Natural killer cell (primary cell): Measurements from ENCODE around the gene GCHFR. TPM values are rescaled to one million over a fixed set of nuclear protein-coding genes. Genes with fewer than 3 reads are reported as not detected.

ENCODE experiments used
- ATAC-seq, 3 donors: fragments of 150-1000 bp in 2 of 3; fragments of 200-7000 bp in 1 of 3; cut with Tn5 transposase; 1 replicate in 1 of 3; 2 replicates in 2 of 3; pipeline ENCODE4 v1.10.0; 2021; ENCODE audit warnings: mild to moderate bottlenecking in 2 of 3, moderate library complexity in 2 of 3
- DNase-seq, 2 donors: peaks; one replicate each; pipeline versions ENCODE4 v3.0.0 to v3.0.0-alpha.2; 2013 to 2021; ENCODE audit warnings: mixed read lengths in 1 of 2
- H3K27ac ChIP-seq: one replicate; pipeline ENCODE4 v1.5.1; 2013; ENCODE audit warnings: mild to moderate bottlenecking, low read length
- H3K27me3 ChIP-seq: one replicate; pipeline ENCODE4 v1.6.1; 2013; ENCODE audit warnings: low read length; ENCODE audit not compliant: control insufficient read depth, insufficient read depth
- H3K36me3 ChIP-seq: one replicate; pipeline ENCODE4 v1.6.1; 2013; ENCODE audit warnings: low read length; ENCODE audit not compliant: control insufficient read depth, insufficient read depth
- H3K4me1 ChIP-seq: one replicate; pipeline ENCODE4 v1.6.1; 2013; ENCODE audit warnings: low read length; ENCODE audit not compliant: control insufficient read depth, insufficient read depth
- H3K4me3 ChIP-seq: one replicate; pipeline ENCODE4 v1.5.1; 2013; ENCODE audit warnings: low read length
- H3K9me3 ChIP-seq: one replicate; pipeline ENCODE4 v1.6.1; 2013; ENCODE audit warnings: low read length; ENCODE audit not compliant: control insufficient read depth, insufficient read depth
- H3K27ac Mint-ChIP-seq, 2 donors: one replicate each; pipeline ENCODE4 v1.8.0; 2022; ENCODE audit warnings: mild to moderate bottlenecking in 2 of 2, mixed read lengths in 2 of 2, moderate library complexity in 1 of 2
- H3K27me3 Mint-ChIP-seq, 2 donors: one replicate each; pipeline ENCODE4 v1.8.0; 2022; ENCODE audit warnings: low read depth in 2 of 2, mixed read lengths in 2 of 2
- H3K36me3 Mint-ChIP-seq: one replicate; pipeline ENCODE4 v1.8.0; 2022; ENCODE audit warnings: mixed read lengths
- H3K4me1 Mint-ChIP-seq, 2 donors: one replicate each; pipeline ENCODE4 v1.8.0; 2022; ENCODE audit warnings: mixed read lengths in 2 of 2
- H3K4me3 Mint-ChIP-seq: one replicate; pipeline ENCODE4 v1.8.0; 2022; ENCODE audit warnings: mild to moderate bottlenecking, moderate library complexity, mixed read lengths
- H3K9me3 Mint-ChIP-seq, 2 donors: one replicate each; pipeline ENCODE4 v1.8.0; 2022; ENCODE audit warnings: mixed read lengths in 2 of 2
- WGBS: methylation state at CpG from one replicate; pipeline ENCODE4 v1.1.7; 2013; ENCODE audit warnings: missing lambda C conversion rate; ENCODE audit not compliant: insufficient coverage; 5-methylcytosine and 5-hydroxymethylcytosine counted together
- intact Hi-C: fragments of 100-400 bp; cut with micrococcal nuclease; formaldehyde crosslinking; loops from one replicate; pipeline ENCODE4 v1.14.2; 2022
- total RNA-seq, 4 donors: library from RNA; stranded (reverse); fragments of 120-200 nt in 1 of 4; gene quantifications; one replicate each; pipeline versions ENCODE4 v1.2.3 to v1.2.4, GENCODE V29; 2013 to 2022
- TF ChIP-seq, protein P1 (sequence below): fragments of 200-600 bp; IDR thresholded peaks from one replicate; pipeline ENCODE4 v1.8.0; 2022; ENCODE audit warnings: antibody characterized with exemption

The GCHFR gene
- total RNA-seq, 3 donors from 2014 or later (not counting 1 experiment from before 2014, with no cell fraction given) = 17.5 to 25.9 (median 25.9) TPM

DNA sequence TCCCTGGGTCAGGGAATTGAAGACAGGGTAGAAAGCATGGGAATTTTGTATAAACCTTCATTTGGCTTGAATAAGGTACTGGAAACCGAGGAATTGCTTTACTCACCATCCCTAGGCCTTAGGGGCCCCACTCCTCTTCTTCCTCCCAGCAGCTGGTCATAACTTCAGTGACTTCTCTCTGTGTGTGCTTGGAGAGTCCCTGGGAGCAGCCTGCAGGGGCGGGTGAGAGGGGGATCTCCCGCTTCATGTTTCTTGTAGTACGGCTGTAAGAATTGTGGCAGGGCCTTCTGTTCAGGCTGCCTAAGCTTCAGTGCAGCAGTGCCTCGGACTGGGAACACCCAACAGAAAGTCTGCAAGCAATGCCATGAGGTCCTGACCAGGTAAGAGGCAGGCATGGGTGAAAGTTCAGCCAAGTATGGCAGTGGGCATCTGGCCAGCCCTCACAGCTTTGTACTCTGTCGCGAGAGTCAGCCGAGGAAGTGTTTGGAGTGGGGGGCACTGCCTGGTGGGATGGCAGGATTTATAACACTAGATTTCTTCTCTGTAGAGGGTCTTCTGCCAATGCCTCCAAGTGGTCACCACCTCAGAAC lies 45.1 kb downstream of the GCHFR start:
- H3K27ac ChIP-seq = no peak overlapping the region
- H3K9me3 Mint-ChIP-seq = no peaks in the 10 kb centered on the region
- intact Hi-C loops = no loop called here
- H3K9me3 ChIP-seq = no peaks in the 10 kb centered on the region
- 93% methylated on average over 8 of the region's 8 CpGs for WGBS
- no peaks in the 10 kb centered on the region for H3K27me3 ChIP-seq
- ATAC-seq (no peak), DNase-seq (no peak)
- peaks cover 19 to 21% of the 10 kb centered on the region in 2 donors for H3K4me1 Mint-ChIP-seq
- no peaks in the 10 kb centered on the region for H3K27me3 Mint-ChIP-seq
- peaks cover 20% of the 10 kb centered on the region for H3K4me1 ChIP-seq
- no peak overlapping the region for H3K4me3 ChIP-seq
- no peak overlapping the region for H3K27ac Mint-ChIP-seq
- no peaks in the 10 kb centered on the region for H3K36me3 Mint-ChIP-seq
- peak overlapping the region; percentile 100 for H3K4me3 Mint-ChIP-seq
- TF ChIP-seq, protein P1, sequence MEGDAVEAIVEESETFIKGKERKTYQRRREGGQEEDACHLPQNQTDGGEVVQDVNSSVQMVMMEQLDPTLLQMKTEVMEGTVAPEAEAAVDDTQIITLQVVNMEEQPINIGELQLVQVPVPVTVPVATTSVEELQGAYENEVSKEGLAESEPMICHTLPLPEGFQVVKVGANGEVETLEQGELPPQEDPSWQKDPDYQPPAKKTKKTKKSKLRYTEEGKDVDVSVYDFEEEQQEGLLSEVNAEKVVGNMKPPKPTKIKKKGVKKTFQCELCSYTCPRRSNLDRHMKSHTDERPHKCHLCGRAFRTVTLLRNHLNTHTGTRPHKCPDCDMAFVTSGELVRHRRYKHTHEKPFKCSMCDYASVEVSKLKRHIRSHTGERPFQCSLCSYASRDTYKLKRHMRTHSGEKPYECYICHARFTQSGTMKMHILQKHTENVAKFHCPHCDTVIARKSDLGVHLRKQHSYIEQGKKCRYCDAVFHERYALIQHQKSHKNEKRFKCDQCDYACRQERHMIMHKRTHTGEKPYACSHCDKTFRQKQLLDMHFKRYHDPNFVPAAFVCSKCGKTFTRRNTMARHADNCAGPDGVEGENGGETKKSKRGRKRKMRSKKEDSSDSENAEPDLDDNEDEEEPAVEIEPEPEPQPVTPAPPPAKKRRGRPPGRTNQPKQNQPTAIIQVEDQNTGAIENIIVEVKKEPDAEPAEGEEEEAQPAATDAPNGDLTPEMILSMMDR = no peak
- H3K36me3 ChIP-seq = peaks cover 14% of the 10 kb centered on the region

DNA sequence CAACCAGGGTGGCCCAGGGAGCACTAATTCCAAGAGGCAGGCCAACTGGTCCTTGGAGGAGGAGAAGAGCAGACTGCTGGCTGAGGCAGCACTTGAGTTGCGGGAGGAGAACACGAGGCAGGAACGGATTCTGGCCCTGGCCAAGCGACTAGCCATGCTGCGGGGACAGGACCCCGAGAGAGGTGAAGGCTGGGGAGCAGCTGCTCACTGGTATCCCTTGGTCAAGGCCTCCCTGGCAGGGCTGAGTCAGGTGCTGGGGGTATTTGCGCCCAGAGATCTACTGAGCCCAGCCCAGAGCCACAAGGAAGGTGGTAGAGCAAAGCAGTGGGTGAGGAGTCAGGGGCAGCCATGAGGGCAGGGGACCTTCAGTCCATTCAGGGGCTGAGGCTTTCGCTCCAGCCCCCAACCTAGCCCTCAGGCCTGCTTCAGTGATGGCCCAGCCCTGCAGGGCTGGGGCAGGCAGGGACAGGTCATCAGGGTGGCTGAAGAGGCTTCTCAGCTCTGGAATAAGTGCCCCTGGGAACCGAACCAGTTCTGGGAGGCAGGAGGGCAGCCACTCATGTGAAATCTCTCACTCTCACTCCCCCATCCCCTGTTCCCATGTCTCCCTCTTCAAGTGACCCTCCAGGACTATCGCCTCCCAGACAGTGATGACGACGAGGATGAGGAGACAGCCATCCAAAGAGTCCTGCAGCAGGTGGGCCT lies 49.0 kb downstream of the GCHFR start:
- WGBS = 98% methylated on average over 12 of the region's 12 CpGs
- Histone ChIP-seq H3K27me3 (no peaks in the 10 kb centered on the region), H3K4me3 (no peak overlapping the region), H3K9me3 (no peaks in the 10 kb centered on the region), H3K27ac (no peak overlapping the region), H3K4me1 (peaks cover 5% of the 10 kb centered on the region), H3K36me3 (peaks cover 21% of the 10 kb centered on the region)
- H3K36me3 Mint-ChIP-seq = no peaks in the 10 kb centered on the region
- H3K4me3 Mint-ChIP-seq = no peak overlapping the region
- H3K9me3 Mint-ChIP-seq = no peaks in the 10 kb centered on the region
- no peaks in the 10 kb centered on the region for H3K27me3 Mint-ChIP-seq
- no peak overlapping the region for H3K27ac Mint-ChIP-seq
- ATAC-seq (no peak), DNase-seq (no peak)
- TF ChIP-seq, protein P1 = no peak
- intact Hi-C loops = no loop called here
- peaks cover 5% of the 10 kb centered on the region in 2 donors for H3K4me1 Mint-ChIP-seq

DNA sequence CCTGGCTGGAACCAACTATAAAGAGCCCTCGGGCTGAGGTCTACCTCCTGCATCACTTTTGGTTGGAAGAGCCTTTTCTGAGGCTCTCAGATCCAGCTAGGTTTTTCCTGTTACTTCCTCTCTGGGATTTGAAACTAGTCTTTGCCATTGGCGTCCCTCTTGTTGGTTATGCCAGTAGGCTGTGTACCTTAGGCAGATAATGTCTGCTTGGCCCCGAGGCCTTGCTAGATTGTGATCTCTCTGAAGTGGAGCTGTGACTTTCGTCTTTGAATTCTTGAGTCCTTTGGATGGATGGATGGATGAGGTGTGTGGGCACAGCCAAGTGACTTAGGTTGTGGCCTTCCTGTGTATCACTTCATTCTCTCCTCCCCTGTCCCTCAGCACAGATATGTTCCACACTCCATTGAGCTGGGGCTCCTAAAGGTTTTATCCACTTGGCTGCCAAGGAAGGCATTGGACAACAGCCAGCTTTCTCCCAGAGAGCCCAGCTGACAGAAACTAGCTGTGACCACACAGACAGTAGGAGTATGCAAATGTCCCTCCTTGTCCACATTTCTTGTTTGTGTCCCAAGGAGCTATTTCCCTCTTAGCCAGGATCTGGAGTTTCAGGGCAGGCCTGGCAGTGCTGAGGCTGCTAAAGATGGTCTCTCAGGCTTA lies 51.3 kb downstream of the GCHFR start:
- peak overlapping the region in 1 of 2 donors; percentile 10 for H3K27ac Mint-ChIP-seq
- intact Hi-C loops = no loop called here
- TF ChIP-seq, protein P1 = no peak

More for the DNA sequence above, 51.3 kb downstream of the GCHFR start:
- H3K4me1 ChIP-seq = no peaks in the 10 kb centered on the region
- Mint-ChIP-seq H3K36me3 (no peaks in the 10 kb centered on the region), H3K27me3 (no peaks in the 10 kb centered on the region), H3K4me1 (no peaks in the 10 kb centered on the region), H3K9me3 (no peaks in the 10 kb centered on the region), H3K4me3 (no peak overlapping the region)
- peaks cover 21% of the 10 kb centered on the region for H3K36me3 ChIP-seq
- H3K9me3 ChIP-seq = no peaks in the 10 kb centered on the region
- DNase-seq = no peak
- WGBS = 98% methylated on average over 4 of the region's 4 CpGs
- no peak overlapping the region for H3K4me3 ChIP-seq
- ATAC-seq = no peak
- H3K27me3 ChIP-seq = no peaks in the 10 kb centered on the region
- H3K27ac ChIP-seq = no peak overlapping the region

Other genes with a start within 250 kb of the GCHFR start
- gene CCDC32, start 199.0 kb upstream of the GCHFR start, total RNA-seq = 10 to 100 TPM; 34.2 to 43.7 (median 37.4) TPM
- 10 to 100 TPM; 13.7 to 15.2 (median 14.2) TPM for gene RPUSD2, start 194.8 kb upstream of the GCHFR start, total RNA-seq
- gene KNL1, start 169.8 kb upstream of the GCHFR start, total RNA-seq = 1 to 10 TPM; 2.4 to 4.1 (median 3.6) TPM
- gene RAD51, start 68.9 kb upstream of the GCHFR start, total RNA-seq = 1 to 10 TPM; 1.2 to 5.0 (median 4.0) TPM
- gene RMDN3, start 8.8 kb upstream of the GCHFR start, total RNA-seq = 10 to 100 TPM; 52.8 to 82.3 (median 72.0) TPM
- 1 to 10 TPM in 1 of 3 donors, under 1 TPM in 2; 0.64 to 1.4 (median 0.80) TPM for gene C15orf62, start 5.9 kb downstream of the GCHFR start, total RNA-seq
- gene ZFYVE19, start 43.0 kb downstream of the GCHFR start, total RNA-seq = 10 to 100 TPM; 16.4 to 19.7 (median 18.5) TPM
- 10 to 100 TPM; 36.2 to 64.9 (median 50.0) TPM for gene DNAJC17, start 43.4 kb downstream of the GCHFR start, total RNA-seq
- gene PPP1R14D, start 64.6 kb downstream of the GCHFR start, total RNA-seq = not detected
- 1 to 10 TPM in 2 of 3 donors, under 1 TPM in 1; 0.41 to 3.1 (median 1.7) TPM for gene SPINT1, start 80.0 kb downstream of the GCHFR start, total RNA-seq
- gene RHOV, start 110.2 kb downstream of the GCHFR start, total RNA-seq = not detected
- gene VPS18, start 130.4 kb downstream of the GCHFR start, total RNA-seq = 10 to 100 TPM; 30.8 to 35.6 (median 34.1) TPM
- gene DLL4, start 165.3 kb downstream of the GCHFR start, total RNA-seq = under 1 TPM in 2 of 3 donors, not detected in 1; 0.10 to 0.16 TPM
- 1 to 10 TPM in 2 of 3 donors, not detected in 1; 1.1 to 1.7 TPM for gene CHAC1, start 189.4 kb downstream of the GCHFR start, total RNA-seq